GM18873 (cell line): Measurements from ENCODE around the gene HSPB6.

ENCODE experiments used
- ATAC-seq: cut with Tn5 transposase; IDR thresholded peaks from one replicate; pipeline ENCODE4 v1.9.1; 2021; ENCODE audit warnings: mild to moderate bottlenecking, moderate library complexity, moderate number of reproducible peaks; ENCODE audit not compliant: unreplicated experiment, low FRiP score

The HSPB6 gene

GRCh38 chr19:35748106-35749020 is 8.5 kb downstream of the HSPB6 start, which contains the start of gene LIN37:
LIN37 (plus strand) TSS chr19:35748576; CDS start chr19:35748725, 149 bp downstream.
- ATAC-seq = peak; percentile 79

- ATAC-seq = no peak
Measured at GRCh38 chr19:35746531-35746930, 10.3 kb downstream of the HSPB6 start.

- ATAC-seq = no peak
Measured at GRCh38 chr19:35746087-35746462, 10.8 kb downstream of the HSPB6 start.

- peak; percentile 37 for ATAC-seq
Measured at GRCh38 chr19:35745328-35746086, 11.3 kb downstream of the HSPB6 start, which contains the start of the genes PSENEN and U2AF1L4. PSENEN (plus strand) TSS chr19:35745651; CDS start chr19:35745931, 280 bp downstream. U2AF1L4 (minus strand) TSS chr19:35745418; CDS start chr19:35745391, 27 bp downstream.

GRCh38 chr19:35744430-35745327 is 12.2 kb downstream of the HSPB6 start:
- ATAC-seq = no peak

- ATAC-seq = no peak
Measured at GRCh38 chr19:35743640-35744429, 13.0 kb downstream of the HSPB6 start.

- ATAC-seq = no peak
Measured at GRCh38 chr19:35742121-35742724, 14.6 kb downstream of the HSPB6 start, which contains the start of gene IGFLR1. IGFLR1 (minus strand) TSS chr19:35742452; CDS start chr19:35741180, 1,272 bp downstream.

- ATAC-seq = no peak
Measured at GRCh38 chr19:35741203-35741515, 15.7 kb downstream of the HSPB6 start.

- peak; percentile 40 for ATAC-seq
Measured at GRCh38 chr19:35740423-35741202, 16.2 kb downstream of the HSPB6 start.

- no peak for ATAC-seq
Measured at GRCh38 chr19:35740108-35740422, 16.8 kb downstream of the HSPB6 start.

- ATAC-seq = no peak
Measured at GRCh38 chr19:35739275-35740107, 17.3 kb downstream of the HSPB6 start.

- no peak for ATAC-seq
Measured at GRCh38 chr19:35738887-35739229, 18.0 kb downstream of the HSPB6 start.

- no peak for ATAC-seq
Measured at GRCh38 chr19:35738021-35738886, 18.6 kb downstream of the HSPB6 start.

GRCh38 chr19:35736913-35737886 is 19.6 kb downstream of the HSPB6 start:
- ATAC-seq = no peak

- no peak for ATAC-seq
Measured at GRCh38 chr19:35734889-35735288, 21.9 kb downstream of the HSPB6 start.

GRCh38 chr19:35734273-35734672 is 22.6 kb downstream of the HSPB6 start:
- no peak for ATAC-seq
